Parathyroid adenoma (tissue), 2 donors: ENCODE data around the gene CRB2.

Experiments used
- H2AFZ ChIP-seq: fragments of 300-600 bp; sonication (generic); one replicate; pipeline ENCODE4 v1.7.0; 2017; ENCODE audit warnings: antibody characterized with exemption, mild to moderate bottlenecking
- H3K27ac ChIP-seq: fragments of 300-600 bp; sonication (generic); one replicate; pipeline ENCODE4 v1.7.0; 2017
- H3K27me3 ChIP-seq: fragments of 300-600 bp; sonication (generic); one replicate; pipeline ENCODE4 v1.7.0; 2017; ENCODE audit warnings: low read length; ENCODE audit not compliant: control insufficient read depth, insufficient read depth
- H3K36me3 ChIP-seq: fragments of 300-600 bp; sonication (generic); one replicate; pipeline ENCODE4 v1.7.0; 2017; ENCODE audit warnings: low read length; ENCODE audit not compliant: control insufficient read depth, insufficient read depth
- H3K4me1 ChIP-seq: fragments of 300-600 bp; sonication (generic); one replicate; pipeline ENCODE4 v1.7.0; 2017; ENCODE audit warnings: control low read depth
- H3K4me2 ChIP-seq: fragments of 300-600 bp; sonication (generic); one replicate; pipeline ENCODE4 v1.7.0; 2017; ENCODE audit warnings: low read length
- H3K4me3 ChIP-seq: fragments of 300-600 bp; sonication (generic); one replicate; pipeline ENCODE4 v1.7.0; 2017; ENCODE audit warnings: low read depth, low read length
- H3K79me2 ChIP-seq: fragments of 300-600 bp; sonication (generic); one replicate; pipeline ENCODE4 v1.7.0; 2017; ENCODE audit warnings: control low read depth
- H3K9ac ChIP-seq: fragments of 300-600 bp; sonication (generic); one replicate; pipeline ENCODE4 v1.7.0; 2017; ENCODE audit warnings: mild to moderate bottlenecking
- H3K9me3 ChIP-seq: fragments of 300-600 bp; sonication (generic); one replicate; pipeline ENCODE4 v1.7.0; 2017; ENCODE audit warnings: low read length; ENCODE audit not compliant: control insufficient read depth
- CTCF ChIP-seq: fragments of 300-600 bp; sonication (generic); IDR thresholded peaks from one replicate; pipeline ENCODE4 v1.7.0; 2017; ENCODE audit warnings: antibody characterized with exemption, mild to moderate bottlenecking
- donor health status: primary hyperparathyroidism.

CRB2 gene

GRCh38 chr9:123361086-123361730 lies 5.2 kb downstream of the CRB2 start:
- no peak for TF ChIP-seq CTCF
- Histone ChIP-seq H3K4me2 (no peak overlapping the region), H3K4me1 (no peaks in the 10 kb centered on the region), H3K36me3 (no peaks in the 10 kb centered on the region), H3K27ac (no peak overlapping the region), H3K9me3 (no peaks in the 10 kb centered on the region), H3K4me3 (no peak overlapping the region), H3K79me2 (no peaks in the 10 kb centered on the region), H3K27me3 (no peaks in the 10 kb centered on the region), H2AFZ (no peak overlapping the region), H3K9ac (no peak overlapping the region)

- H3K27ac ChIP-seq: no peak overlapping the region
- H2AFZ ChIP-seq: no peak overlapping the region
- no peaks in the 10 kb centered on the region for H3K27me3 ChIP-seq
- H3K79me2 ChIP-seq: no peaks in the 10 kb centered on the region
- no peaks in the 10 kb centered on the region for H3K9me3 ChIP-seq
- H3K4me3 ChIP-seq: no peak overlapping the region
- TF ChIP-seq CTCF: no peak
- no peak overlapping the region for H3K4me2 ChIP-seq
- H3K9ac ChIP-seq: no peak overlapping the region
- no peaks in the 10 kb centered on the region for H3K4me1 ChIP-seq
- H3K36me3 ChIP-seq: no peaks in the 10 kb centered on the region
Measured at GRCh38 chr9:123361731-123362510, 5.9 kb downstream of the CRB2 start.

- Histone ChIP-seq H3K27ac (no peak overlapping the region), H3K79me2 (no peaks in the 10 kb centered on the region), H3K4me1 (no peaks in the 10 kb centered on the region), H2AFZ (no peak overlapping the region), H3K9me3 (no peaks in the 10 kb centered on the region), H3K36me3 (no peaks in the 10 kb centered on the region), H3K27me3 (no peaks in the 10 kb centered on the region), H3K9ac (no peak overlapping the region), H3K4me2 (no peak overlapping the region), H3K4me3 (no peak overlapping the region)
- no peak for TF ChIP-seq CTCF
Measured at GRCh38 chr9:123362856-123363255, 6.9 kb downstream of the CRB2 start.

- Histone ChIP-seq H3K9ac (no peak overlapping the region), H3K27me3 (no peaks in the 10 kb centered on the region), H2AFZ (no peak overlapping the region), H3K36me3 (no peaks in the 10 kb centered on the region), H3K27ac (no peak overlapping the region), H3K9me3 (no peaks in the 10 kb centered on the region), H3K4me3 (no peak overlapping the region), H3K79me2 (no peaks in the 10 kb centered on the region), H3K4me1 (no peaks in the 10 kb centered on the region), H3K4me2 (no peak overlapping the region)
- TF ChIP-seq CTCF: no peak
Measured at GRCh38 chr9:123364241-123364824, 8.3 kb downstream of the CRB2 start.
